Mononuclear cell (primary cell): Measurements from ENCODE around the gene C11orf54. TPM values are rescaled to one million over a fixed set of nuclear protein-coding genes. Genes with fewer than 3 reads are reported as not detected.
A peak's percentile ranks its signal among the peaks of the same experiment; 100 is the strongest.

Experiments
- H3K27me3 ChIP-seq: 2 replicates; pipeline ENCODE4 v1.6.0; 2011; ENCODE audit warnings: low read length, control low read depth; ENCODE audit not compliant: insufficient read depth
- H3K4me1 ChIP-seq: 2 replicates; pipeline ENCODE4 v1.5.1; 2011; ENCODE audit warnings: mild to moderate bottlenecking, low read length, control low read depth; ENCODE audit not compliant: insufficient read depth
- H3K4me3 ChIP-seq: 2 replicates; pipeline ENCODE4 v1.5.1; 2011; ENCODE audit warnings: mild to moderate bottlenecking, low read length, moderate library complexity
- H3K9me3 ChIP-seq: 2 replicates; pipeline ENCODE4 v1.5.1; 2011; ENCODE audit warnings: low read depth, mild to moderate bottlenecking, control low read depth, low read length
- total RNA-seq: library from RNA; depleted of rRNA; stranded (reverse); fragments of >200 nt; gene quantifications from one replicate; pipeline ENCODE4 v1.2.3, GENCODE V29; 2012

C11orf54 gene
- total RNA-seq, 1 donor = 9.8 TPM

DNA sequence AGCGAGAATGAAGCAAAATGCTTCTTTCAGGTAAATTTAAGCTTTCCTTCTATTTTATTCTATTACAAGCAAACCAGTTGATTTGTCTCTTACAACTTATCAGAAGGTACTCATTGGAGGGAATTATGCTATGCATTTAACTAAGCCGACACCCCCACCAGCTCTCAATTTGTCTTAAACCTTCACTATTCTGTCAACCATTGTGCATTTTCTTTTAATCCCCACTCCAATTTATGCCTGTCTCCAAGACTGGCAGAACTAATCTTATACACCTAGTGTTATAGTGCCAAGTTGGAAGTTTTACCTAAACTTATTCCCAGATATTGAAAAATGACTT, 12.7 kb upstream of the C11orf54 start:
- H3K4me3 ChIP-seq = no peak overlapping the region
- no peaks in the 10 kb centered on the region for H3K9me3 ChIP-seq
- H3K27me3 ChIP-seq = no peaks in the 10 kb centered on the region
- peaks cover 3% of the 10 kb centered on the region for H3K4me1 ChIP-seq

DNA sequence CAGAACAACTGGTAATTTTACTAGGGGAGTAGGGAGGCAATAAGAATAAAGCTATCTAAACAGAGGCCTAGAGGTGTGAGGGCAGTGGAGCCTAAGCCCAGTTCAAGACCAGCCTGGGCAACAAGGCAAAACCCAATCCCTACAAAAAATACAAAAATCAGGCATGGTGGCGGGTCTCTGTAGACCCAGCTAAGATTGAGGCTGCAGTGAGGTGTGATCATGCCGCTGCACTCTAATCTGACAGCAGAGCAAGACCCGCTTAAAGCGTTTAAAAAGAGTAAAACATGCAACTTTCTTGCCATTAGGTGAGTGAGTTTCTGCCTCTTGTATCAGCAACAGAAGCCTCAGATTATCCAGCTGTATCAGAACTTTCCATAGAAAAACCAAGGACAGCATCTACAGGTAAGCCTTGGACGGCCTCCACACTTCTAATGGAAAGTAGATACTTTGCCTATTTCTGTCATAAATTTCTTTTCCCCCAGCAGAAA, 12.3 kb upstream of the C11orf54 start:
- no peaks in the 10 kb centered on the region for H3K9me3 ChIP-seq
- H3K4me1 ChIP-seq = peaks cover 3% of the 10 kb centered on the region
- no peak overlapping the region for H3K4me3 ChIP-seq
- no peaks in the 10 kb centered on the region for H3K27me3 ChIP-seq

- peaks cover 7% of the 10 kb centered on the region for H3K4me1 ChIP-seq
- H3K9me3 ChIP-seq = no peaks in the 10 kb centered on the region
- no peaks in the 10 kb centered on the region for H3K27me3 ChIP-seq
- no peak overlapping the region for H3K4me3 ChIP-seq
Measured at GRCh38 chr11:93730108-93731107, 11.1 kb upstream of the C11orf54 start.

GRCh38 chr11:93732237-93732892, 9.1 kb upstream of the C11orf54 start:
- no peaks in the 10 kb centered on the region for H3K27me3 ChIP-seq
- H3K9me3 ChIP-seq = no peaks in the 10 kb centered on the region
- H3K4me1 ChIP-seq = peaks cover 7% of the 10 kb centered on the region
- no peak overlapping the region for H3K4me3 ChIP-seq

DNA sequence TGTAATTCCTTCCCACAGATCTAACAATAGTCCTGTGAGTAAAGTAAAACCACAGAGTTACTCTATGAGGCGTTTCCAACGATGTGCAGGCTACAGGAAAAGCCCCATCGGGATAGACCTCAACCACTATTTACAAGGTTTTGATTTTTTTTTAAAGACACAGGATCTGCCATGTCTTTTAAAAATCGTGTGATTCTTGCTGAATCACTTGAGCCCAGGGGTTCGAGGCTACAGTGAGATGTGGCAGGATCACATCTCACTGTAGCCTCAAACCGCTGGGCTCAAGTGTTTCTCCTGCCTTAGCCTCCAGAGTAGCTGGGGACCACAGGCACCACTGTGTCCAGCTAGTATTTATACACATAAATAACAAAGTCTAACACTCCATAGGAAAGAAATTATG, 8.0 kb upstream of the C11orf54 start:
- no peaks in the 10 kb centered on the region for H3K27me3 ChIP-seq
- peaks cover 13% of the 10 kb centered on the region for H3K4me1 ChIP-seq
- H3K9me3 ChIP-seq = no peaks in the 10 kb centered on the region
- no peak overlapping the region for H3K4me3 ChIP-seq

DNA sequence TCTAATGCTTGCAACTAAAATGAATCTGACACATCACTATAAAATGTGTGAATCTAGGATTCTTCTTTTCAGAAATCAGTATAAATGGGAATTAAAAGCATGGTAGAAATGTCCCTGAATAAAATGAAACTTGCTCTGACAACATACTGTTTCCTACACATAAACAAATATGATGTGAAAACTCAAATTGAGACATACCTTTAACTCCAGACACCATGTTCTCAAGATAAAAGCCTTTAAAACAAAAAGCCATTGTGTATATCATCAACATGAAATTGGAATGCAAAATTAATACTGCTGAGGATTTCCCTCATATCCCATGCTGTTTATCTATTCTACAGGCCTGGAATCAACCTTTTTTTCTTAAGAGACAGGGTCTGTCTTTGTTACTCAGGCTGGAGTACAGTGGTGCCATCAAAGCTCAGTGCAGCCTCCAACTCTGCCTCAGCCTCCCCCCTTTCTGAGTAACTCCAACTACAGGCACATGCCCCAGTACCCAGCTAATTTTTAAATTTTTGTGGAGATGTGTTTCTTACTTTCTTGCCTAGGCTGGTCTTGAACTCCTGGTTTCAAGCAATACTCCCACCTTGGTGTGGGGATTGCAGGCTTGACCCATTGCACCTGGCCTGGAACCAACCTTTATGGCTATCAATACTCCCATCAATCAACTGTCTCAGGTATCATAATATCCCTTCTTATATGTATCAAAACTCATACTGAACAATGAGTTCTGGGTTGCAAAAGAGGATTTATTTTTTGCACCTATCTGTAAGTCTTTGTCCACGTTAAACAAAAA, 6.8 kb upstream of the C11orf54 start:
- H3K9me3 ChIP-seq = no peaks in the 10 kb centered on the region
- H3K4me3 ChIP-seq = no peak overlapping the region
- no peaks in the 10 kb centered on the region for H3K27me3 ChIP-seq
- peaks cover 19% of the 10 kb centered on the region for H3K4me1 ChIP-seq

DNA sequence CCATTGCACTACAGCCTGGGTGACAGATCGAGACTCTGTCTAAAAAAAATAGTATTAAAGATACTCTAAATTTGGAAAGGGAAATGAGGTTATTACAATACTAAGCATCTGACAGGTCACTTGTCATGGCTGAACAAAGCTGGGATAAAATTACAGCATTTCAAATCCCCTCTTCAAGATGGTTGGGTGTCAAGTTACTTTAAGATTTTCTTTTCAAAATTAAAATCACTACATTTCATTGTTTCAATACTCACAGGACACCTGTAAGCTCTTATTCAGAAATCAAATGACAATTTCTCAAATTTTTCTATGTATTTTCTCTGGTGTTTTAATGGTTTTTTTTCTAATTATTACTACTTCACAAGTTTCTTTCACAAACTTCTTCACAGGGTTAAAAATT, 5.8 kb upstream of the C11orf54 start:
- Histone ChIP-seq H3K27me3 (no peaks in the 10 kb centered on the region), H3K4me1 (peaks cover 28% of the 10 kb centered on the region), H3K4me3 (no peak overlapping the region), H3K9me3 (no peaks in the 10 kb centered on the region)

DNA sequence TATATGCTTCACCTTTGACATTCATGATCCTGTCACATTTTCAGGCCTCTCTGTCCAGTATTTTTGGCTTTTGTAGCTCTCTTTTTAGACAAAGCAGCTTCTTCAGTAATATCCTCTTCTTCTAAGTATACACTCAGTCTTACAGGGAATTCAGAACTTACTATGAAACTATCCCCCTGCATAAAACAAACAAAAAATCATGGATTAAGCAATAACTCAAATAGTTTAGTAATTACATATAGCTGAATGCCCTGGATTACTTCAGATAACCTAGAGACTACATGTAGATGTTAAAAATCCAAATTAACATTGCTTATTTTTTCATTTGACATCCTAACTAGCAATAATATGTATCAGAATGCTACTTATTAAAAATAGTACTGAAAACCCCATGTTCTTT, 5.3 kb upstream of the C11orf54 start:
- H3K27me3 ChIP-seq = no peaks in the 10 kb centered on the region
- H3K4me3 ChIP-seq = no peak overlapping the region
- H3K4me1 ChIP-seq = peaks cover 28% of the 10 kb centered on the region
- H3K9me3 ChIP-seq = no peaks in the 10 kb centered on the region

DNA sequence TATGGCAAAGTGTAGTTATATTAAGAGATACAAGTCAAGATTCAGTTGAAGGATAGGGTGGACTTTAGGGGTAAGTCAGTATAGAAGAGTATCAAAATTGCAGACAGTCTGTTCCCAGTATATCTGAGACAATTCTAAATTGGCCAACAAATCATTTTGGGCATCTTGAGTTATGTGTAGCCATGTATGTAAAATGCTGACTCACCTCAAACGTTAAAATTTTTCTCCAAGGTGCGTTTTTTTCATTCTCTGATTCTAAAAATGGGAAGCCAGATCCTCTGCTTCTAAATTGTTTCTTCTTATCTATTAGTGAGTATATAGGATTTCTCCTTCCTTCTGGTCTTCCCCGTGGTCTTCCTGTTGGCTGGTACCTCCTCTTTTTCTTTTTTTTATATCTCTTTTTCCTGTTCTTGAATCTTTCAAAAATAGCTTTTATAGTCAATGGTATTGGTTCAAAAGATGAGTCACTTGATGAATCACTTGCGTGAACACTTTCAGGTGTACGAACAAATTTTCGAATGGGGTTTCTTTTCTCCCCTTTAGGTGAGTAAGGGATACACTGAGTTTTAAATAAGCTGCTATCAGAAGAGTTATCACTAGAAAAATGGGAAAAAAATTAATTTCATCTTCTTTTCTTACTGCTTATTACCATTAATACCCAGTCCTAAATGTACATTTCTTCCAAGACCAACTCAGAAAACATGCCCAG, 3.4 kb upstream of the C11orf54 start:
- Histone ChIP-seq H3K4me3 (no peak overlapping the region), H3K27me3 (no peaks in the 10 kb centered on the region), H3K9me3 (no peaks in the 10 kb centered on the region), H3K4me1 (peaks cover 39% of the 10 kb centered on the region)

DNA sequence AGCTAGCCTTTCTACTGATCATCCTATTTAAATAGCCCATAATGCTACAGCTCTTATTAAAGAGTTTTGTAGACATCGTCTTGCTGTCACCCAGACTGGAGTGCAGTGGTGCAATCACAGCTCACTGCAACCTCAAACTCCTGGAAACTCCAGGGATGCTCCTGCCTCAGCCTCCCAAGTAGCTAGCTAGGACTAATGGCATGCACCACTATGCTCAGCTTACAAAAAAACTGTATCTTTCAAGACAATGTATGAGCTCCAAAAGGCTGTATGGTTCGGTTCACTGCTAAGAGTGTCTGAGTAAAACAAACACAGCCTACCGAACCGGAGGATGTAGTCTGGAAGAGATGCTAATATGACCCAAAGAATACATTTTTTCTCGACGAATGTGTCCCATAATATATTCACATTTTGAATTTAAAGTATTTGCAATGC, 2.8 kb upstream of the C11orf54 start:
- Histone ChIP-seq H3K4me3 (no peak overlapping the region), H3K9me3 (no peaks in the 10 kb centered on the region), H3K4me1 (peaks cover 36% of the 10 kb centered on the region), H3K27me3 (no peaks in the 10 kb centered on the region)

DNA sequence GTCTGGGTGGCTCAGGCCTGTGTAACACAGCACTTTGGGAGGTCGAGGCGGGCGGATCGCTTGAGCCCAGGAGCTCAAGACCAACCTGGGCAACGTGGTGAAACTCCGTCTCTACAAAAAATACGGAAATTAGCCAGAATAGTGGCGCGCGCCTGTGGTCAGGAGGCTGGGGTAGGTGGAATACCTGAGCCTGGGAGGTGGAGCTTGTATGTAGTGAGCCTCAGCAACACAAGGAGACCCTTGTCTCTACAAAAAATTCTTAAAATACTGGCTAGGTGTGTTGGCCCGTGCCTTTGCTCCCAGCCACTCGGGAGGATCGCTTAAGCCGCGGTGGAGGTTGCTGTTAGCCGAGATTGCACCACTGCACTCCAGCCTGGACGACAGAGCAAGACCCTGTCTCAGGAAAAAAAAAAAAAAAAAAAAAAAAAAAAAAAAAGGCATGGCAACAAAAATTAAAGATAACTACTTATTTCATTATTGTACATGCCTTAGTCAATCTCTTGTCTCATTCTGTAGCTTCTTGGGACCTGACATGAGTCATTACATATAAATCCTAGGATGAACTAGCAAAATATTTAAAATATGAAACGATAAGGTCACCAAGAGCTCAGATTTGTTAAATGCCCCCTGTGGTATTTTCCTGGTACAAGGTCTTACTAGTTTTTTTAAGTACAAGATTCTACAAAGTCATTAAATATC, 1.3 kb upstream of the C11orf54 start:
- Histone ChIP-seq H3K4me1 (peaks cover 32% of the 10 kb centered on the region), H3K4me3 (peak overlapping the region; percentile 78), H3K9me3 (no peaks in the 10 kb centered on the region)

DNA sequence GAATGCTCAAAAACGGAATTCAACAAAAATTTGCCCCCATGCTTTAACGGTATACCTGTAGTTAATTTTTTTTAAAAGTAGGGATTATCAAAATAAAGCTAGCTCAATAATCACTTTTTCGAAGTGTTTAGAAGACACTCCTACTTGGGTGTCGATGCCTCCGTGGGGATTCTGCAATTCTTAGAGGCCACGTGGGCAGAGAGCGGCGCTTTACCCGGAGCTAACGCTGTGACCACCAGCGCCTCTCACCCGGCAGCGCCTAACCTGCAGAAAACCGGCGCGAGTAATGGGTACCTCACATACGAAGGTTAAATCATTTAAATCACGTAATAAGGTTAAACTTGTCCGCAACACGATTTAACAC, 760 bp upstream of the C11orf54 start:
- Histone ChIP-seq H3K4me1 (peaks cover 32% of the 10 kb centered on the region), H3K4me3 (peak overlapping the region; percentile 78), H3K9me3 (no peaks in the 10 kb centered on the region), H3K27me3 (no peaks in the 10 kb centered on the region)

More for the DNA sequence above, 1.3 kb upstream of the C11orf54 start:
- H3K27me3 ChIP-seq = no peaks in the 10 kb centered on the region

DNA sequence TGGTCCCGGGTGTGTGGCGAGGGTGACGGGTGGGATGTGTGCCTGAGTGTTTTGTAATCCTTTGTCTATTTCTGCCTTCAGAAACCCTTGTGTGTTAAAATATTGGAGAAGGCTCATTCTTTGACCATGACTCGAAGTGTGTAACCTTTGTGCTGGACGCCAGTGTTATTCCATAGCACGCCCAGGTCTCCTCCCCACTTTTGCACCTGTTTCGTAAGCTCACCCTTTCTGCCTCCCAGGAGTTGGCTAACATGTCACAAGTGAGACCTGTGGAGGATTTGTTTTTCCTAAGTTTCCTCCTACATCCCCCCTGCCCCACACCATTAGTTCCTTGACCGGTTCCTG, 382 bp downstream of the C11orf54 start:
- H3K4me3 ChIP-seq = peak overlapping the region; percentile 78
- no peaks in the 10 kb centered on the region for H3K9me3 ChIP-seq
- peaks cover 32% of the 10 kb centered on the region for H3K4me1 ChIP-seq
- no peaks in the 10 kb centered on the region for H3K27me3 ChIP-seq

GRCh38 chr11:93743291-93743690, 1.8 kb downstream of the C11orf54 start:
- Histone ChIP-seq H3K27me3 (no peaks in the 10 kb centered on the region), H3K9me3 (no peaks in the 10 kb centered on the region), H3K4me1 (peaks cover 28% of the 10 kb centered on the region)

More at GRCh38 chr11:93743291-93743690, 1.8 kb downstream of the C11orf54 start:
- H3K4me3 ChIP-seq = no peak overlapping the region
